ENCODE results near the gene YPEL4. TPM values are rescaled to one million over a fixed set of nuclear protein-coding genes. Genes with fewer than 3 reads are reported as not detected.

Gene YPEL4
- total RNA-seq, 1 experiment from 2014 or later, result 0.16 TPM

DNA sequence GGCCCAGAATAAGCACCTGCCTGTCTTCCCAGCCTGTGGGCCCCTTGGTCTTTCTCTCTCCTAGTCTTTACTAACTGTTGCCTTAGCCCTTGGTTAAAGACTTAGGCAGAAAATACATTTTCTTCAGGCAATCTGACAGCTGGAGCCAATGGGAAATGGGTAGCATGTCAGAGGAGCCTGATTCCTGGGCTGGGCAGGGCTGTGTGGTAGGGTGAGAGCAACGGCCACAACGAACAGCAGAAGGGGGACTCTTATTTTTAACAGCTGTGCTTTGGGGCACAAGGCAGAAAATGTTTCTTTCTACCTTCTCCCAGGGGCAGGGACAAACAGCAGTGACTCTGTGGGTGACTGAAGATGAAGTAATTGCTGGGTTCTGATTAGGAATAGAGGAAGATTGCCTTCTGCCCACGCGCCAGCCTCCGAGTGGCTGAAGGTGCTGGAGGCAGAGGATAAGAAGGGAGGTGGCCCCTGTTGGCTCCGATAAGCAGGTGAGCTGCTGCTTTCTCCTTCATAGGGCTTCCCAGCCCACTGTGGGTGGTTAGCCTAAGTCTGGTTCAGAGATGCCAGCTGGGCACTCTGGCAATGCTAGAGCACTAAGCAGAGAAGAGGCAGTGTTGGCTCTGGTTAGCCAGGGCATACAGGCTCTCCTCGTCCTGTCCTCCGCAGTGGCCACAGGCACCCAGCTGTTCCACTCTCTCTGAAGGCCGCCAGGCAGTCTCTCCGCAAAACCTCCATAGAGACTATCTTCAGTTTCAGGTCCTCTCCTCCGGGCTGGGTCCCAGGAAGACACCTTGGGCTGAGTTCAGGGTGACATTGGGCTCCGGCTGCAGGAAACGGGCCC lies 1.5 kb downstream of the YPEL4 start:
- Mint-ChIP-seq H3K36me3 (ENCODE audit: insufficient read depth, unreplicated experiment) (peaks cover 6% of the 10 kb centered on the region), H3K27me3 (ENCODE audit: insufficient read depth, unreplicated experiment) (peaks cover 35% of the 10 kb centered on the region), H3K4me3 (ENCODE audit: unreplicated experiment) (peak overlapping the region; percentile 73), H3K4me1 (ENCODE audit: insufficient read depth, unreplicated experiment) (peaks cover 34% of the 10 kb centered on the region), H3K27ac (ENCODE audit: low read depth, unreplicated experiment) (no peak overlapping the region), H3K9me3 (ENCODE audit: unreplicated experiment) (no peaks in the 10 kb centered on the region)
- BruUV-seq (replicated peaks), result no TSS peak
- intact Hi-C loops (cut with micrococcal nuclease), result loop anchor here (5.0 kb wide), 1 partner anchor 874 kb away; no protein-coding TSS in a partner anchor
- TF ChIP-seq, protein P1, sequence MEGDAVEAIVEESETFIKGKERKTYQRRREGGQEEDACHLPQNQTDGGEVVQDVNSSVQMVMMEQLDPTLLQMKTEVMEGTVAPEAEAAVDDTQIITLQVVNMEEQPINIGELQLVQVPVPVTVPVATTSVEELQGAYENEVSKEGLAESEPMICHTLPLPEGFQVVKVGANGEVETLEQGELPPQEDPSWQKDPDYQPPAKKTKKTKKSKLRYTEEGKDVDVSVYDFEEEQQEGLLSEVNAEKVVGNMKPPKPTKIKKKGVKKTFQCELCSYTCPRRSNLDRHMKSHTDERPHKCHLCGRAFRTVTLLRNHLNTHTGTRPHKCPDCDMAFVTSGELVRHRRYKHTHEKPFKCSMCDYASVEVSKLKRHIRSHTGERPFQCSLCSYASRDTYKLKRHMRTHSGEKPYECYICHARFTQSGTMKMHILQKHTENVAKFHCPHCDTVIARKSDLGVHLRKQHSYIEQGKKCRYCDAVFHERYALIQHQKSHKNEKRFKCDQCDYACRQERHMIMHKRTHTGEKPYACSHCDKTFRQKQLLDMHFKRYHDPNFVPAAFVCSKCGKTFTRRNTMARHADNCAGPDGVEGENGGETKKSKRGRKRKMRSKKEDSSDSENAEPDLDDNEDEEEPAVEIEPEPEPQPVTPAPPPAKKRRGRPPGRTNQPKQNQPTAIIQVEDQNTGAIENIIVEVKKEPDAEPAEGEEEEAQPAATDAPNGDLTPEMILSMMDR (IDR thresholded peaks at IDR 0.05; ENCODE audit: unreplicated experiment), result no peak
- ChIA-PET POLR2A (interaction anchor here (0.8 to 2.0 kb wide), 3 partner anchors 10 to 323 kb away, joined by 3 to 7 read pairs (median 5); partner anchors contain the start of genes CLP1 and TNKS1BP1), CTCF (interaction anchor here (0.6 to 2.4 kb wide), 8 partner anchors 7 to 299 kb away, joined by 3 to 12 read pairs (median 4); no protein-coding TSS in a partner anchor)
- DNase-seq (ENCODE audit: unreplicated experiment), result no peak

DNA sequence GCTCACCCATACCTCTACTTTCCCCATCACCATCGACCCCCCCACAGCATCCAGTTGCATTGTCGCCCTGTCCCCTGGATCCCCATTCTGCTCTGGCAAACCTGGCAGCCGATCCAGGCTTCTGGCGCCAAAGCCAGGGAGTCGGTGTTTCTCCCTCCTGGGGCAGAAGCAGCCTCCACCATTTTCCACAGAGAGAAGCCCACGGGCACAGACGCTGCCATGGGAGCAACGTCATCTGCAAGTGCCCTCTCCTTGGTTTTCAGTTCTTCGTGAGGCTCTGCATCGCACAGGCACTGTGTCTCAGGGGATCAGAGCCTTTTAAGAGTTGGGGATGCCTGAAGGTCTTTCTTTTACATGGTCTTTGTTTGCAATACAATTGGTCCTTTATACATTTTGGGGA lies 2.3 kb downstream of the YPEL4 start:
- POLR2A ChIA-PET, result interaction anchor here (0.8 to 2.0 kb wide), 2 partner anchors 10 to 73 kb away, joined by 3 to 7 read pairs; partner anchors contain the start of gene CLP1
- no peak overlapping the region for H3K4me3 Mint-ChIP-seq (ENCODE audit: unreplicated experiment)

DNA sequence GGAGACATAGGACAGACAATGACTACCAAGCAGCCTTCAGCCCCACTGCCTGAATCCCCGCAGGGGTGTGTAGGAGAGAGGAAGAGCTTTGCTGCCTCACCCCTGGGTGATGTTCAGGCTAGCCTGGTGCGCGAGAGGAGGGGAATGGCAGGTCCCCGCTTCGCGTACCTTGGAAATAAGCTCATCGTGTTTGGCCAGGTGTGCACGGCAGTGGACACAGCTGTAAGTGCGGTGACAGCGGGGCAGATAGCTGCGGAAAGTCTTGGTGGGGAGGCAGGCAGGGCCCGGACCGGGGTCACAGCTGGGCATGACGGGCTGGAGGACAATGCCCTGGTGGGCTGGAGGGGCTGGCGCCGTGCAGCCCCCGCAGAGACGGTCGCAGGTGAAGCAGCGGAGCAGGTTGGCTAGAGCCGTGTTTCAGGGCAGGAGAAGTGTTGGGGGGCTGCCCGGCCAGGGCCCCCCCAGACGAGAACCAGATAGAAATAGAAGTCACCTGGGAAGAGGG lies 2.9 kb downstream of the YPEL4 start:
- intact Hi-C loops (cut with micrococcal nuclease), result loop anchor here (5.0 kb wide), 1 partner anchor 875 kb away; no protein-coding TSS in a partner anchor
- TF ChIP-seq, protein P1 (IDR thresholded peaks at IDR 0.05; ENCODE audit: unreplicated experiment), result no peak
- POLR2A ChIA-PET, result no interaction called here
- Mint-ChIP-seq H3K27me3 (ENCODE audit: insufficient read depth, unreplicated experiment) (peaks cover 35% of the 10 kb centered on the region), H3K4me3 (ENCODE audit: unreplicated experiment) (no peak overlapping the region), H3K9me3 (ENCODE audit: unreplicated experiment) (no peaks in the 10 kb centered on the region), H3K36me3 (ENCODE audit: insufficient read depth, unreplicated experiment) (peaks cover 9% of the 10 kb centered on the region), H3K4me1 (ENCODE audit: insufficient read depth, unreplicated experiment) (peaks cover 31% of the 10 kb centered on the region), H3K27ac (ENCODE audit: low read depth, unreplicated experiment) (no peak overlapping the region)
- CTCF ChIA-PET, result interaction anchor here (0.6 to 13.5 kb wide), 12 partner anchors 11 to 442 kb away, joined by 3 to 198 read pairs (median 4); partner anchors contain the start of genes RTN4RL2 and UBE2L6
- BruUV-seq (replicated peaks), result no TSS peak
- no peak for DNase-seq (ENCODE audit: unreplicated experiment)

More for the DNA sequence above, 2.3 kb downstream of the YPEL4 start:
- intact Hi-C loops (cut with micrococcal nuclease), result loop anchor here (5.0 kb wide), 1 partner anchor 875 kb away; no protein-coding TSS in a partner anchor
- TF ChIP-seq, protein P1 (IDR thresholded peaks at IDR 0.05; ENCODE audit: unreplicated experiment), result no peak
- BruUV-seq (replicated peaks), result no TSS peak
- CTCF ChIA-PET, result interaction anchor here (0.7 to 13.5 kb wide), 8 partner anchors 7 to 442 kb away, joined by 3 to 198 read pairs (median 5); partner anchors contain the start of genes RTN4RL2 and UBE2L6
- H3K36me3 Mint-ChIP-seq (ENCODE audit: insufficient read depth, unreplicated experiment), result peaks cover 6% of the 10 kb centered on the region
- DNase-seq (ENCODE audit: unreplicated experiment), result no peak
- peaks cover 31% of the 10 kb centered on the region for H3K4me1 Mint-ChIP-seq (ENCODE audit: insufficient read depth, unreplicated experiment)
- peaks cover 35% of the 10 kb centered on the region for H3K27me3 Mint-ChIP-seq (ENCODE audit: insufficient read depth, unreplicated experiment)
- H3K27ac Mint-ChIP-seq (ENCODE audit: low read depth, unreplicated experiment), result no peak overlapping the region
- H3K9me3 Mint-ChIP-seq (ENCODE audit: unreplicated experiment), result no peaks in the 10 kb centered on the region
